Heart left ventricle (tissue), 16 donors: ENCODE data around the gene MOAP1. TPM values are rescaled to one million over a fixed set of nuclear protein-coding genes. Genes with fewer than 3 reads are reported as not detected.
"Not testable (repeated sequence)": the region's sequence is repeated elsewhere in the genome, so short reads cannot be mapped to it uniquely, and the experiment has no call there.

ENCODE experiments used
- ATAC-seq, 4 donors: fragments of 200-7000 bp; cut with Tn5 transposase; one replicate each; pipeline ENCODE4 v1.9.1; 2020 to 2022; ENCODE audit warnings: moderate library complexity in 4 of 4, mild to moderate bottlenecking in 3 of 4, moderate number of reproducible peaks in 1 of 4
- DNase-seq, 5 donors: peaks; one replicate each; pipeline ENCODE4 v3.0.0-alpha.2; 2020
- H3K27ac ChIP-seq, 12 donors: fragments of 200-600 bp; sonication (generic) in 4 of 12; one replicate each; pipeline versions ENCODE4 v1.5.0 to v1.8.0; 2016 to 2022; ENCODE audit warnings: mild to moderate bottlenecking in 2 of 12
- H3K27me3 ChIP-seq, 9 donors: fragments of 200-600 bp; sonication (generic) in 2 of 9; one replicate each; pipeline versions ENCODE4 v1.5.1 to v1.8.0; 2016 to 2022; ENCODE audit warnings: mild to moderate bottlenecking in 3 of 9
- H3K36me3 ChIP-seq, 9 donors: fragments of 200-600 bp; sonication (generic) in 2 of 9; one replicate each; pipeline versions ENCODE4 v1.5.0 to v1.8.0; 2018 to 2022; ENCODE audit warnings: mild to moderate bottlenecking in 2 of 9
- H3K4me1 ChIP-seq, 12 donors: fragments of 200-600 bp; sonication (generic) in 4 of 12; one replicate each; pipeline versions ENCODE4 v1.5.0 to v1.8.0; 2016 to 2022; ENCODE audit warnings: mild to moderate bottlenecking in 3 of 12
- H3K4me3 ChIP-seq, 12 donors: fragments of 200-600 bp; sonication (generic) in 4 of 12; one replicate each; pipeline versions ENCODE4 v1.5.0 to v1.8.0; 2017 to 2022; ENCODE audit warnings: mild to moderate bottlenecking in 9 of 12, moderate library complexity in 4 of 12
- H3K9me3 ChIP-seq, 12 donors: fragments of 200-600 bp; sonication (generic) in 4 of 12; one replicate each; pipeline versions ENCODE4 v1.5.0 to v1.8.0; 2016 to 2022; ENCODE audit warnings: mild to moderate bottlenecking in 1 of 12
- POLR2A ChIP-seq, 2 donors: fragments of 450-650 bp; IDR thresholded peaks; one replicate each; pipeline ENCODE4 v1.6.1; 2017; ENCODE audit warnings: antibody characterized with exemption in 2 of 2, mild to moderate bottlenecking in 2 of 2, moderate library complexity in 2 of 2
- WGBS, 4 donors: extraction: QIAGEN DNeasy Blood & Tissue Kit in 2 of 4; methylation state at CpG; one replicate each; pipeline versions ENCODE4 v1.1.5 to v1.1.7; 2013 to 2018; 5-methylcytosine and 5-hydroxymethylcytosine counted together
- intact Hi-C, 10 donors: fragments of 100-400 bp; cut with DNase I; formaldehyde crosslinking; loops; one replicate each; pipeline versions ENCODE4 v1.11.1 to v1.14.2; 2022
- polyA plus RNA-seq, 2 donors: library from polyadenylated mRNA; stranded (reverse); fragments of 200-250 nt; gene quantifications; one replicate each; pipeline ENCODE4 v1.2.3, GENCODE V29; 2013
- total RNA-seq, 9 donors: library from RNA; depleted of rRNA in 2 of 9; stranded (reverse); fragments of >200 nt in 2 of 9; fragmentation: NEBNext Ultra II Directional in 3 of 9; extraction: Animal tissue kit (Norgen Biotek cat#: 25700) in 3 of 9; gene quantifications; one replicate each; pipeline versions ENCODE4 v1.1.0 to v1.2.4, GENCODE V29; 2016 to 2023
- TF ChIP-seq, protein P1 (sequence below), 12 donors: fragments of 200-600 bp; sonication (generic) in 4 of 12; IDR thresholded peaks; one replicate each; pipeline versions ENCODE4 v1.5.0 to v1.8.0; 2018 to 2022; ENCODE audit warnings: antibody characterized with exemption in 12 of 12, mild to moderate bottlenecking in 5 of 12
- donor health status: ischemic (EF 13 %, LVEDD 7.1; RV severe dilation, severe dysfunction).
- donor health status: healthy with polysubstance abuse.
- donor health status: DM: no; HTN: yes; CAD: no.
- donor health status: DM: no; HTN: no; CAD: no.
- donor health status: ischemic (EF 25% LVEDD 6.9; RV normal size, moderate dysfunction).
- donor health status: ischemic (EF 25% LVEDD 5.7; RV mildly dilated, moderate dysfunction).
- donor health status: healthy.
- donor health status: DM: yes; HTN: yes; CAD: no.
- donor health status: ischemic (EF 35%, LVEDD 5.7; RV mildly dilated, moderate dysfunction).
- donor health status: nonischemic (EF 11% LVEDD 7.7; RV severe dilation, severe dysfunction).
- donor health status: DM: yes; HTN: yes; CAD: no.
- donor health status: PGD.
- donor health status: ischemic (EF 29% LVEDD 5.4; RV normal size, mild dysfunction).
- donor health status: nonischemic (EF 23%, LVEDD 6.1; RV moderate dilation, normal function).

Gene MOAP1
- total and polyA plus RNA-seq, 11 donors, result 26.6 to 87.0 (median 54.9) TPM

DNA sequence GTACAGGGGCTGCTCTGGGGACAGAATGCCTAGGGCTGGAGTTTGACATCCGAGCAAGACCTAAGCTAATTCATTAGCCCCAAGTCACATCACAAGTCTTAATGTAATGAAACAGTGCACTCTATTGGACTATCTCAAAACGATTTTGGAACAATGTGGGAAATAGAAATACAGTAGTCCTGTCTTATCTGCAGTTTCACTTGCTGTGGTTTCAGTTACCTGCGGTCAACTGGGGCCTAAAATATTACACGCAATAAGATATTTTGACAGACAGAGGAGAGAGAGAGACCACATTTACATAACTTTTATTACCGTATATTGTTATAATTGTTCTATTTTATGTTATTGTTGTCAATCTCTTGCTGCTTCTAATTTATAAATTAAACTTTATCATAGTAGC is 21.1 kb downstream of the MOAP1 start:
- Histone ChIP-seq H3K27me3 (no peaks in the 10 kb centered on the region), H3K4me1 (no peaks in the 10 kb centered on the region), H3K36me3 (no peaks in the 10 kb centered on the region), H3K9me3 (no peaks in the 10 kb centered on the region), H3K27ac (no peak overlapping the region), H3K4me3 (no peak overlapping the region)
- intact Hi-C loops, result no loop called here
- WGBS, 4 donors, result 65 to 86% (median 72%) methylated on average over 5 of the region's 5 CpGs
- TF ChIP-seq, protein P1, sequence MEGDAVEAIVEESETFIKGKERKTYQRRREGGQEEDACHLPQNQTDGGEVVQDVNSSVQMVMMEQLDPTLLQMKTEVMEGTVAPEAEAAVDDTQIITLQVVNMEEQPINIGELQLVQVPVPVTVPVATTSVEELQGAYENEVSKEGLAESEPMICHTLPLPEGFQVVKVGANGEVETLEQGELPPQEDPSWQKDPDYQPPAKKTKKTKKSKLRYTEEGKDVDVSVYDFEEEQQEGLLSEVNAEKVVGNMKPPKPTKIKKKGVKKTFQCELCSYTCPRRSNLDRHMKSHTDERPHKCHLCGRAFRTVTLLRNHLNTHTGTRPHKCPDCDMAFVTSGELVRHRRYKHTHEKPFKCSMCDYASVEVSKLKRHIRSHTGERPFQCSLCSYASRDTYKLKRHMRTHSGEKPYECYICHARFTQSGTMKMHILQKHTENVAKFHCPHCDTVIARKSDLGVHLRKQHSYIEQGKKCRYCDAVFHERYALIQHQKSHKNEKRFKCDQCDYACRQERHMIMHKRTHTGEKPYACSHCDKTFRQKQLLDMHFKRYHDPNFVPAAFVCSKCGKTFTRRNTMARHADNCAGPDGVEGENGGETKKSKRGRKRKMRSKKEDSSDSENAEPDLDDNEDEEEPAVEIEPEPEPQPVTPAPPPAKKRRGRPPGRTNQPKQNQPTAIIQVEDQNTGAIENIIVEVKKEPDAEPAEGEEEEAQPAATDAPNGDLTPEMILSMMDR (IDR thresholded peaks at IDR 0.05), result no peak
- TF ChIP-seq POLR2A (IDR thresholded peaks at IDR 0.05), result no peak
- no peak for DNase-seq
- ATAC-seq, result no peak

DNA sequence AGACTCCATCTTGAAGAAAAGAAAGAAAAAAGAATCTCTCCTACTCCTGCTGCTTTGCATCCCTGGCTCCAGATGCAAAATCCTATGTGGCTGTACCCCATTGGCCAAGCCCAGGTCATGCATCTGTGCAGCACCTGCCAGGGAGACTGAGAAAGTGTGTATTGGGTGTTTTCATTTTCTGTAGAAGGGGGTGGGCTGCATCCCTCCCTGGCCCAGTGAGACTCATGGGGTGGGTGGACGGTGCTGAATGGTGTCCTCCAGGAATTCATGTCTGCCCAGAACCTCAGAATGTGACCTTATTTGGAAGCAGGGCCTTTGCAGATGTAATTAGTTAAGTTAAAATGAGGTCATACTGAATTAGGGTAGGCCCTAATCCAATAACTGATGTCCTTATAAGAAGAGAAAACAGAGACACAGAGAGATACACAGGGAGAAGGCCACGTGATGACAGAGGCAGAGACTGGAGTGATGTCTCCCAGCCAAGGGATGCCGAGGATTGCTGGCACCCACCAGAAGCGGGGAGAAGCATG is 23.2 kb downstream of the MOAP1 start:
- intact Hi-C loops, result no loop called here
- H3K27ac ChIP-seq, result no peak overlapping the region
- H3K9me3 ChIP-seq, result no peaks in the 10 kb centered on the region
- ATAC-seq (no peak), DNase-seq (no peak)
- H3K36me3 ChIP-seq, result no peaks in the 10 kb centered on the region
- WGBS, 4 donors, result 66 to 73% (median 70%) methylated on average over 4 of the region's 4 CpGs
- no peaks in the 10 kb centered on the region for H3K27me3 ChIP-seq
- no peak overlapping the region for H3K4me3 ChIP-seq
- no peaks in the 10 kb centered on the region for H3K4me1 ChIP-seq
- TF ChIP-seq, protein P1 (IDR thresholded peaks at IDR 0.05), result no peak
- TF ChIP-seq POLR2A (IDR thresholded peaks at IDR 0.05), result no peak

DNA sequence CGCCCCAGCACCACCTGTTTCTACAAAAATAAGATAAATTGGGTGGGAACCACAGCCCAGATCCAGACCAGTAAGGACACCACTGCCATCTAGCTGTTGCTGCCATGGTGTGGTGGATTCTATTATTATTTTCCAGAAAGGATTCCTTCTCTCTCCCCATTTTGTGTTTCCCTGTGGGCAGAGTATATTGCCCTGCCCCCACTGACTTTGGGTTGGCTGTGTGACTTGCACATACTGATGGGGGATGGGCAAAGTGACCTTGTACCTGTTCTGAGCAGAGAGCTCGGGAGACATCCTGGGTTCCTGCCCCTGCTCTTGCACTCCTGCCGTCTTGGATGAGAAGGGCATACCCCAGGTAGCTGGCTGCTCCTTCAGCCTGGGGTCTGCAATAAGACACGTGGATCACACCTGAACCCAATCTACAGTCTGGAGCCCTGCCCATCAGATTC is 24.3 kb downstream of the MOAP1 start:
- intact Hi-C loops, result no loop called here
- no peak for DNase-seq
- no peaks in the 10 kb centered on the region for H3K9me3 ChIP-seq
- no peaks in the 10 kb centered on the region for H3K27me3 ChIP-seq
- H3K27ac ChIP-seq, result no peak overlapping the region
- TF ChIP-seq, protein P1 (IDR thresholded peaks at IDR 0.05), result peak in 8 of 12 donors; percentile 9 to 39 (median 28)
- TF ChIP-seq POLR2A (IDR thresholded peaks at IDR 0.05), result no peak
- no peak for ATAC-seq
- no peaks in the 10 kb centered on the region for H3K36me3 ChIP-seq
- 34 to 45% (median 41%) methylated on average over 4 of the region's 4 CpGs for WGBS, 4 donors
- H3K4me1 ChIP-seq, result no peaks in the 10 kb centered on the region
- H3K4me3 ChIP-seq, result no peak overlapping the region

DNA sequence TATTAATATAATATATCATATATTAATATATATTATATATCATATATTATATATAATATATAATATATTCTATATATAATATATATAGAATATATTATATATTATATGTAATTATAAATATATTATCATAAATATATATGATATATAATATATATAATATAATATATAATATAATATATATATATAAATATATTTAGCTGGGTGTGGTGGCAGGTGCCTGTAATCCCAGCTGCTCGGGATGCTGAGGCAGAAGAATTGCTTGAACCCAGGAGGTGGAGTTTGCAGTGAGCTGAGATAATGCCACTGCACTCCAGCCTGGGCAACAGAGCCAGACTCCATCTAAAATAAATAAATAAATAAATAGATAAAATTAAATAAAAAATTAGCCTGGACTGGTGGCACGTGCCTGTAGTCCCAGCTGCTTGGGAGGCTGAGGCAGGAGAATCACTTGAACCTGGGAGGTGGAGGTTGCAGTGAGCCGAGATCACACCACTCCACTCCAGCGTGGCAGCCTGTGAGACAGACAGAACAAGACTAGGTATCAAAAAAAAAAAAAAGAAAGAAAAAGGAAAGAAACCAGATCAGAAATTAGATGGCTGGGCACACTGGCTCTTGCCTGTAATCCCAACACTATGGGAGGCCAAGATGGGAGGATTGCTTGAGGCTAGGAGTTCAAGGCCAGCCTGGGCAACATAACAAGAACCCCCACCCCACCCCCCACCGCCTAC is 24.9 kb downstream of the MOAP1 start:
- DNase-seq, ATAC-seq, H3K27ac ChIP-seq, H3K36me3 ChIP-seq, H3K4me3 ChIP-seq, H3K27me3 ChIP-seq, H3K4me1 ChIP-seq, intact Hi-C loops, H3K9me3 ChIP-seq: not testable (repeated sequence)
- WGBS, 4 donors, result 63 to 73% (median 67%) methylated on average over 5 of the region's 5 CpGs

DNA sequence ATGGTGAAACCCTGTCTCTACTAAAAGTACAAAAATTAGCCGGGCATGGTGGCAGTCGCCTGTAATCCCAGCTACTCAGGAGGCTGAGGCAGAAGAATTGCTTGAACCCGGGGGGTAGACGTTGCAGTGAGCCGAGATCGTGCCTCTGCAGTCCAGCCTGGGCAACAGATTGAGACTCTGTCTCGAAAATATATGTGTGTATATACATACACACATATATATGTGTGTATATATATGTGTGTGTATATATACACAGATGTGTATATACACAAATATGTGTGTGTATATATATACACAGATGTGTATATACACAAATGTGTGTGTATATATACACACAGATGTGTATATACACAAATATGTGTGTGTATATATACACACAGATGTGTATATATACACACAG is 26.3 kb downstream of the MOAP1 start:
- H3K4me1 ChIP-seq, ATAC-seq, H3K27ac ChIP-seq, DNase-seq, intact Hi-C loops, H3K36me3 ChIP-seq, H3K4me3 ChIP-seq, H3K27me3 ChIP-seq, H3K9me3 ChIP-seq: not testable (repeated sequence)
- WGBS, 4 donors, result 92 to 95% (median 93%) methylated on average over 7 of the region's 7 CpGs
